Ectodermal cell (in vitro differentiated cells): Measurements from ENCODE around the gene CHST2. TPM values are rescaled to one million over a fixed set of nuclear protein-coding genes. Genes with fewer than 3 reads are reported as not detected.
"Not testable (repeated sequence)": the region's sequence is repeated elsewhere in the genome, so short reads cannot be mapped to it uniquely, and the experiment has no call there.

Source experiments
- H3K27ac ChIP-seq: 2 replicates; pipeline ENCODE4 v1.7.0; 2013; ENCODE audit warnings: mild to moderate bottlenecking, low read depth, low read length; ENCODE audit not compliant: insufficient read depth, poor library complexity, severe bottlenecking
- H3K27me3 ChIP-seq: 2 replicates; pipeline ENCODE4 v1.7.0; 2013; ENCODE audit warnings: mild to moderate bottlenecking, low read length; ENCODE audit not compliant: insufficient read depth, control insufficient read depth, poor library complexity, severe bottlenecking
- H3K36me3 ChIP-seq: one replicate; pipeline ENCODE4 v1.7.0; 2013; ENCODE audit warnings: low read length; ENCODE audit not compliant: control insufficient read depth, insufficient read depth
- H3K4me1 ChIP-seq: one replicate; pipeline ENCODE4 v1.7.0; 2013; ENCODE audit warnings: low read length; ENCODE audit not compliant: control insufficient read depth, insufficient read depth
- H3K4me3 ChIP-seq: 2 replicates; pipeline ENCODE4 v1.7.0; 2013; ENCODE audit warnings: low read depth, low read length, control low read depth; ENCODE audit not compliant: insufficient read depth
- H3K9me3 ChIP-seq: 2 replicates; pipeline ENCODE4 v1.7.0; 2013; ENCODE audit warnings: mild to moderate bottlenecking, low read length, moderate library complexity; ENCODE audit not compliant: control insufficient read depth
- WGBS, 2 experiments: methylation state at CpG; one replicate each; pipeline ENCODE4 v1.1.7; 2013; ENCODE audit warnings: missing lambda C conversion rate in 2 of 2; 5-methylcytosine and 5-hydroxymethylcytosine counted together
- polyA plus RNA-seq, 4 experiments: library from polyadenylated mRNA; stranded (reverse); fragments of 50-300 nt; gene quantifications; one replicate each; pipeline ENCODE4 v1.2.3, GENCODE V29; 2013

CHST2 gene
- 6.9 TPM for polyA plus RNA-seq (2013, experiment 1 of 4)
- 7.1 TPM for polyA plus RNA-seq (2013, experiment 2 of 4)
- polyA plus RNA-seq (2013, experiment 3 of 4) = 6.8 TPM
- 7.3 TPM for polyA plus RNA-seq (2013, experiment 4 of 4)

- Histone ChIP-seq H3K27me3 (peaks cover 42% of the 10 kb centered on the region), H3K36me3 (no peaks in the 10 kb centered on the region), H3K4me1 (peaks cover 4% of the 10 kb centered on the region), H3K27ac (no peak within 1 kb of the TSS), H3K9me3 (no peaks in the 10 kb centered on the region), H3K4me3 (peak within 1 kb of the TSS; percentile 86)
- 0% methylated on average over 102 of the region's 102 CpGs for WGBS, 2 experiments
Observed at GRCh38 chr3:143119009-143119914, at the start of gene CHST2. TSS of gene CHST2 (plus strand) at chr3:143119771. CDS start at chr3:143120817, 1,046 bp downstream.

DNA sequence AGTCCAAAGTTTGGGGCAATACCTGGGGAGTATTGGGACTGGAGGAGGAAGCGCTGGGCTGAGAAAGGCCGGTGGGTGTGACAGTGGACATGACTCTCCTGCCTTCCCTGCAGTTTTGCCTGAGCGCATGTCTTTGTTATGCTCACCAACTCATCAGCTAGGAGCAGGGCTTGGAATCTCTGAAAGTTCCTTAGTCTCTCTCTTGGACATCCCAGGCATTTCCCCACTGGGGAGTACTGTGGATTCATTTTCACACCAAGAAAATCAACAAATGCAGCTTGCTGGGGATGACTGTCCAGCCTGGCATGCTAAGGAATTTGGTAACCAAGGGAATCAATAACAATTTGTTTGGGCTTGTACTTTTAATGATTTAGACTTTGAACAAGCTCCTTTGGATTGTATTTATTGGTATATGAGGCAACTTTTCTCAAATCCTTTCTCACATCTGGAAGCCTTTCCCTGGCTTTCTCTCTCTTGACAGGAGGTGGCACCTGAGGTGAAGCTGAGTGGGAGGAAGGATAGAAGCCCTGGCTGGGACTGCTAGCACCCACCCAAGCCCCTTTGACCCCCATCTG, 48.5 kb upstream of the CHST2 start:
- WGBS, 2 experiments = 19 to 29% methylated on average over 3 of the region's 3 CpGs
- no peaks in the 10 kb centered on the region for H3K4me1 ChIP-seq
- H3K27ac ChIP-seq = no peak overlapping the region

DNA sequence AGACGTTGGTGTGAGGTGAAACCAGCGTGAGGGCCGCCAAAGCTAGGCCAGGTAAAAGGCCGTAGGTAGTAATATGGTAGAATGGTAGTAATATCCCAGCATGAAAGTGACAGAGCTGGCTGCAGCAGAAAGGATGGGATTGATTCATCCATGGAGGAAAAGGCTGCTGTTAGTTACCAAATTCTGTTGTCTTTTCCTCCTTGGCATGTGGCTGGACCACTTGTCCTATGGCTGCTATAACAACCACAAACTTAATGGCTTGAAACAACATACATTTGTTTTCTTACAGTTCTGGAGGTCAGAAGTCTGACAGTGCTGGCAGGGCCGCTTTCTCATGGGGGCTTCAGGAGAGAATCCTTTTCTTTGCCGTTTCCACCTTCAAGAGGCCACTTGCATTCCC, 47.8 kb upstream of the CHST2 start:
- Histone ChIP-seq H3K9me3 (no peaks in the 10 kb centered on the region), H3K4me1 (no peaks in the 10 kb centered on the region), H3K27me3 (no peaks in the 10 kb centered on the region), H3K36me3 (no peaks in the 10 kb centered on the region), H3K4me3 (no peak overlapping the region), H3K27ac (no peak overlapping the region)
- WGBS, 2 experiments = 91 to 92% methylated on average over 6 of the region's 6 CpGs

More for the DNA sequence above, 48.5 kb upstream of the CHST2 start:
- no peaks in the 10 kb centered on the region for H3K27me3 ChIP-seq
- no peak overlapping the region for H3K4me3 ChIP-seq
- H3K9me3 ChIP-seq = no peaks in the 10 kb centered on the region
- H3K36me3 ChIP-seq = no peaks in the 10 kb centered on the region

- not testable (repeated sequence) for H3K27ac ChIP-seq, H3K27me3 ChIP-seq, H3K36me3 ChIP-seq, H3K4me1 ChIP-seq, H3K9me3 ChIP-seq, H3K4me3 ChIP-seq
- WGBS, 2 experiments = 90 to 93% methylated on average over 12 of the region's 12 CpGs
Observed at GRCh38 chr3:143072298-143073020, 47.1 kb upstream of the CHST2 start.

DNA sequence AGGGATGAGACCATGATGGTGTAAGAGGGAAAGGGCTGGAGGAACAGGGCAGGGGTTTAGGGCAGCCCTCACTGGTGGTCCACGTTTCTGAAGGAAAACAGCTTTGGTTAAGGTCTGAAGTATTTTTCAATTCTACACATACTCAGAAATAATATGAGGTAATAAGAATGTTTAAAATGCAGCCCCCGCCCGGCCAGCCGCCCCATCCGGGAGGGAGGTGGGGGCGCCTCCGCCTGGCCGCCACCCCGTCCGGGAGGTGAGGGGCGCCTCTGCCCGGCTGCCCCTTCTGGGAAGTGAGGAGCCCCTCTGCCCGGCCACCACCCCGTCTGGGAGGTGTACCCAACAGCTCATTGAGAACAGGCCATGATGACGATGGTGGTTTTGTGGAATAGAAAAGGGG, 46.0 kb upstream of the CHST2 start:
- not testable (repeated sequence) for H3K27ac ChIP-seq, H3K9me3 ChIP-seq, H3K27me3 ChIP-seq, H3K36me3 ChIP-seq, H3K4me1 ChIP-seq, H3K4me3 ChIP-seq
- WGBS, 2 experiments = 88 to 92% methylated on average over 11 of the region's 15 CpGs

- H3K27me3 ChIP-seq, H3K9me3 ChIP-seq, H3K36me3 ChIP-seq, H3K27ac ChIP-seq, H3K4me3 ChIP-seq, H3K4me1 ChIP-seq: not testable (repeated sequence)
- 68 to 100% methylated on average over 1 to 3 of the region's 5 CpGs for WGBS, 2 experiments
Observed at GRCh38 chr3:143073983-143074382, 45.6 kb upstream of the CHST2 start.

- H3K27me3 ChIP-seq = no peaks in the 10 kb centered on the region
- H3K36me3 ChIP-seq = no peaks in the 10 kb centered on the region
- H3K4me3 ChIP-seq = no peak overlapping the region
- H3K9me3 ChIP-seq = no peaks in the 10 kb centered on the region
- 90 to 93% methylated on average over 4 of the region's 4 CpGs for WGBS, 2 experiments
- H3K27ac ChIP-seq = no peak overlapping the region
- H3K4me1 ChIP-seq = no peaks in the 10 kb centered on the region
Observed at GRCh38 chr3:143078883-143079282, 40.7 kb upstream of the CHST2 start.

GRCh38 chr3:143080196-143080595, 39.4 kb upstream of the CHST2 start:
- H3K36me3 ChIP-seq = no peaks in the 10 kb centered on the region
- H3K9me3 ChIP-seq = no peaks in the 10 kb centered on the region
- H3K27me3 ChIP-seq = no peaks in the 10 kb centered on the region
- no peak overlapping the region for H3K27ac ChIP-seq
- 93 to 96% methylated on average over 5 of the region's 5 CpGs for WGBS, 2 experiments
- no peak overlapping the region for H3K4me3 ChIP-seq
- no peaks in the 10 kb centered on the region for H3K4me1 ChIP-seq

DNA sequence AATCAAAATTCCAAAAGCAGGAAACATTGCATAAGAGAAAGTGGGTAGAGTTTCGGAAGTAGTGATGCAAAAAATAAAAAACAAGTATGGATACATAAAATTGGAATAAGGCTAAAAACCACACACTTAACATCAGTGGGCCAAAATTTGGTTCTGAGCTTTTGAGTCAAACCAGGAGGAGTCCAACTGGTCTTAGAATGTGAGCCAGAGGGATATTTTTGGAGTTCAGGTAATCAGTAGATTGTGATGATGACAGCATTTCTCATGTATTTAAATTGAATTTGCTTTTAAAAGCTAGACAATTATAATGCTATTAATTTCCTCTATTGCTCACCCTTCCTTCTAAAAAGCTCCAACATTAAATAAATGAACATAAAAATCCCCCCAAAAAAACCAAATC, 38.2 kb upstream of the CHST2 start:
- no peaks in the 10 kb centered on the region for H3K9me3 ChIP-seq
- no peak overlapping the region for H3K27ac ChIP-seq
- no peaks in the 10 kb centered on the region for H3K36me3 ChIP-seq
- H3K27me3 ChIP-seq = no peaks in the 10 kb centered on the region
- no peaks in the 10 kb centered on the region for H3K4me1 ChIP-seq
- no peak overlapping the region for H3K4me3 ChIP-seq
- WGBS, 2 experiments = 100% methylated on average over 1 of the region's 1 CpG; no CpG with 5 or more reads in 1 of the 2 experiments
